Ovary (tissue), 3 donors: ENCODE data around the gene BCAT1.

Source experiments
- CTCF ChIP-seq, 3 donors: fragments of 450-650 bp in 2 of 3; fragments of 200-600 bp in 1 of 3; IDR thresholded peaks; one replicate each; pipeline versions ENCODE4 v1.5.1 to v1.8.0; 2016 to 2022; ENCODE audit warnings: antibody characterized with exemption in 3 of 3, mild to moderate bottlenecking in 1 of 3
- EP300 ChIP-seq: sonication (generic); formaldehyde crosslinking; IDR thresholded peaks from one replicate; pipeline ENCODE4 v1.6.1; 2017; ENCODE audit warnings: antibody characterized with exemption
- donor health status: DM: no; HTN: no; CAD: no.

- TF ChIP-seq CTCF (IDR thresholded peaks at IDR 0.05) (no peak), EP300 (no peak)
Measured at GRCh38 chr12:24928131-24928530, 20.8 kb downstream of the BCAT1 start.
